OCI-LY7 (cell line): Measurements from ENCODE around the gene ITGA8. TPM values are rescaled to one million over a fixed set of nuclear protein-coding genes. Genes with fewer than 3 reads are reported as not detected.

ENCODE experiments used
- BruUV-seq: library from RNA; stranded (reverse); fragments of 400-500 nt; replicated peaks from 2 replicates; lab custom pipeline; 2021; lab: Mats Ljungman, UMichigan
- CTCF ChIA-PET: fragments of 300-600 bp; sonication (Branson Sonifier 250); formaldehyde crosslinking; loops from one replicate; lab custom pipeline; 2022; ENCODE audit warnings: antibody characterized with exemption; ENCODE audit not compliant: unreplicated experiment; lab: Charles Lee
- POLR2A ChIA-PET: fragments of 300-600 bp; sonication (Branson Sonifier 250); formaldehyde crosslinking; loops from one replicate; lab custom pipeline; 2022; ENCODE audit warnings: antibody characterized with exemption; lab: Charles Lee
- DNase-seq: peaks from one replicate; pipeline ENCODE4 v3.0.0-alpha.2; 2015; ENCODE audit warnings: low spot score
- H2AFZ ChIP-seq: fragments of 200-600 bp; sonication (generic), shearing (Covaris generic); 2 replicates; pipeline ENCODE4 v1.6.1; 2014; ENCODE audit warnings: mild to moderate bottlenecking, antibody characterized with exemption, low read length, moderate library complexity
- H3K27ac ChIP-seq: fragments of 200-600 bp; sonication (generic); 2 replicates; pipeline ENCODE4 v1.5.1; 2014; ENCODE audit warnings: mixed run types, low read depth, mild to moderate bottlenecking, moderate library complexity, low read length, inconsistent platforms; ENCODE audit not compliant: poor library complexity, severe bottlenecking
- H3K36me3 ChIP-seq: fragments of 200-600 bp; sonication (generic); 2 replicates; pipeline ENCODE4 v1.6.1; 2014; ENCODE audit warnings: mild to moderate bottlenecking, antibody characterized with exemption, low read length, moderate library complexity, mixed read lengths; ENCODE audit not compliant: insufficient read depth
- H3K4me1 ChIP-seq: fragments of 200-600 bp; sonication (generic); 2 replicates; pipeline ENCODE4 v1.5.1; 2014; ENCODE audit warnings: mild to moderate bottlenecking, low read length; ENCODE audit not compliant: insufficient read depth, poor library complexity, severe bottlenecking
- H3K4me2 ChIP-seq: fragments of 200-600 bp; sonication (generic); 2 replicates; pipeline ENCODE4 v1.6.1; 2014; ENCODE audit warnings: mild to moderate bottlenecking, low read length
- H3K4me3 ChIP-seq: fragments of 200-600 bp; sonication (generic); 2 replicates; pipeline ENCODE4 v1.5.1; 2014; ENCODE audit warnings: mild to moderate bottlenecking, low read depth, low read length; ENCODE audit not compliant: poor library complexity, severe bottlenecking
- H3K79me2 ChIP-seq: fragments of 200-600 bp; sonication (generic); 2 replicates; pipeline ENCODE4 v1.6.1; 2016; ENCODE audit warnings: low read depth, mild to moderate bottlenecking, low read length, moderate library complexity, mixed read lengths; ENCODE audit not compliant: insufficient read depth
- H3K9me2 ChIP-seq: fragments of 200-600 bp; sonication (generic); 2 replicates; pipeline ENCODE4 v1.6.1; 2016; ENCODE audit warnings: mild to moderate bottlenecking, low read length, mixed read lengths; ENCODE audit not compliant: insufficient read depth
- H3K9me3 ChIP-seq: fragments of 200-600 bp; sonication (generic); 2 replicates; pipeline ENCODE4 v1.6.1; 2014; ENCODE audit warnings: mild to moderate bottlenecking, mixed run types, low read length, mixed read lengths
- H4K20me1 ChIP-seq: fragments of 200-600 bp; sonication (generic); 2 replicates; pipeline ENCODE4 v1.6.1; 2014; ENCODE audit warnings: mild to moderate bottlenecking, antibody characterized with exemption, low read length, moderate library complexity, mixed read lengths; ENCODE audit not compliant: insufficient read depth
- CTCF ChIP-seq: fragments of 200-600 bp; sonication (generic); conservative IDR thresholded peaks from 2 replicates; pipeline ENCODE4 v1.5.1; 2014; ENCODE audit warnings: mild to moderate bottlenecking, antibody characterized with exemption, low read length, moderate library complexity, mixed read lengths
- EZH2phosphoT487 ChIP-seq: fragments of 200-600 bp; sonication (generic); IDR thresholded peaks from 2 replicates; pipeline ENCODE4 v1.6.1; 2018; ENCODE audit warnings: low read depth, borderline replicate concordance, mild to moderate bottlenecking, mixed run types, antibody characterized with exemption, low read length, moderate library complexity, mixed read lengths
- intact Hi-C: fragments of 100-400 bp; cut with micrococcal nuclease; formaldehyde crosslinking; loops from one replicate; pipeline ENCODE4 v1.10.0; 2022; ENCODE audit not compliant: unreplicated experiment
- total RNA-seq, 2 experiments: library from RNA; depleted of rRNA in 1 of 2; stranded (reverse); fragments of >200 nt in 1 of 2; shearing (Covaris generic) in 1 of 2; gene quantifications; 2 replicates each; pipeline ENCODE4 v1.2.3, GENCODE V29; 2014 to 2022

ITGA8 gene
- total RNA-seq, 2 experiments from 2014 or later, result not detected

DNA sequence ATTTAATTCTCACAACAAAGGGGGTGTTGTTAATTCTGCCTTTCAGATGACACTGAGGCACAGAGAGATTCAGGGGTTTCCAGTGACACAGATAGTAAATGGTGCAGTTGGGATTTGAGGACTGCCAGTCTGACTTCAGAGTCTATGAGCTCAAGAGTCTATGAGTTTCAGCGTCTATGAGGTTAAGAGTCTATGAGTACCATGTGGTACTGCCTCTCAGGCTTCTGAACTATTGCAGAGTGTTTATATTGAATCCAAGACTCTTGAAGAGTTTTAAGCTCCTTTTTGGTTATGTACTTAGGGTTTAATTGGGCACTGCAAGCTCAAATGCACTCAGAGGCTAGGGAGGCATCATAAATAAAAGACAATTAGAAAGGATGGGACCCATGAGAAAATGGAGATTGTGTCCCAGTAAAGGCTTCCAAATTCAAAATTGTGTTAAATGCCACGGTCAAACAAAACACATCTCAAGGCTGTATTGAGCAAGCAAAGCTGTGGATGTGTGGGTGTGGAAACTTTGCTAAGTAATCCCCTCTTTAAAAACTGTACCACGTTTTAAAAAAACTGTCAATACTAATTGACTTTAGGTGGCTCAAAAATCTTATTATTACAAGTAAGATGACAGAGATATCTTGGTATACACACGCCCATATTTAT lies 224.7 kb downstream of the ITGA8 start:
- DNase-seq, result no peak
- POLR2A ChIA-PET, result interaction anchor here (0.6 kb wide), 2 partner anchors 35 to 66 kb away, joined by 3 read pairs; no protein-coding TSS in a partner anchor
- BruUV-seq, result no TSS peak
- H4K20me1 ChIP-seq, result no peaks in the 10 kb centered on the region
- no peak overlapping the region for H2AFZ ChIP-seq
- H3K9me2 ChIP-seq, result no peaks in the 10 kb centered on the region
- no peaks in the 10 kb centered on the region for H3K4me1 ChIP-seq
- intact Hi-C loops, result no loop called here
- H3K9me3 ChIP-seq, result no peaks in the 10 kb centered on the region
- H3K27ac ChIP-seq, result no peak overlapping the region
- CTCF ChIA-PET, result no interaction called here
- no peaks in the 10 kb centered on the region for H3K36me3 ChIP-seq
- H3K4me2 ChIP-seq, result no peak overlapping the region
- TF ChIP-seq EZH2phosphoT487, result no peak
- no peak for TF ChIP-seq CTCF
- H3K4me3 ChIP-seq, result no peak overlapping the region
- no peaks in the 10 kb centered on the region for H3K79me2 ChIP-seq

GRCh38 chr10:15491856-15492642 lies 227.7 kb downstream of the ITGA8 start:
- no peaks in the 10 kb centered on the region for H3K79me2 ChIP-seq

More at GRCh38 chr10:15491856-15492642, 227.7 kb downstream of the ITGA8 start:
- H3K4me3 ChIP-seq, result no peak overlapping the region
- no peak for DNase-seq
- no peak overlapping the region for H3K4me2 ChIP-seq
- ChIA-PET POLR2A (no interaction called here), CTCF (no interaction called here)
- no peak overlapping the region for H2AFZ ChIP-seq
- H3K9me2 ChIP-seq, result no peaks in the 10 kb centered on the region
- TF ChIP-seq EZH2phosphoT487 (no peak), CTCF (no peak)
- intact Hi-C loops, result no loop called here
- no peaks in the 10 kb centered on the region for H3K4me1 ChIP-seq
- no peaks in the 10 kb centered on the region for H3K36me3 ChIP-seq
- BruUV-seq, result no TSS peak
- no peak overlapping the region for H3K27ac ChIP-seq
- H3K9me3 ChIP-seq, result no peaks in the 10 kb centered on the region
- H4K20me1 ChIP-seq, result no peaks in the 10 kb centered on the region
